ENCODE data around the gene DSTN. TPM values are rescaled to one million over a fixed set of nuclear protein-coding genes. Genes with fewer than 3 reads are reported as not detected.

Gene DSTN
- total and polyA plus RNA-seq, 2 of the 4 experiments (the other 2 are of a cell fraction), result 221 to 269 TPM

DNA sequence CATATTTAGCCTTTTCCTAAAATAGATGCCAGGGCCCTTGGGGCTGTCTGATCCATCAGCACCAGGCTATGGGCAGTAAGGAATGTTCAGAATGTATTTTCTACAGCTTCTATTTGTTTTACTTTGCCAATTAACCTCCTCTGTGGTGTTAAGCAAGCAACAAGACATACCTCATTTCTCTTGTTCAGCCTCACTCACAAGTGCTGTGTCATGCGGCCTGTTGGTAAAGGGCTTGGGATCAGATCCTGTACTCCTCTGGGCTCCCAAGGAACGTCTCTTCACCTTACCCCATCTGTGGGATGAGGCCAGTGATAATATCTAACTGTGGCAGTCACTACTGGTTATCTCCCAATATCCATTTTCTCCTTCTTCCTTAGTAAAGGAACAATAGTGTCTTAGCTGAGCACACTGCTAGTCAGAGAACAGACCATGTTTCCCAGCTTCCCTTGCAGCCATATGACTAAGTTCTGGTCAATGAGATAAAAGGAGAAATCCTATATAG, 7.0 kb upstream of the DSTN start:
- H4K8ac ChIP-seq (ENCODE audit: low read depth in 2 of 2, low read length in 2 of 2), result peak overlapping the region; percentile 0 to 83; a peak in 2 of 4 replicates
- peaks cover 9% of the 10 kb centered on the region for H3K4me1 ChIP-seq (ENCODE audit: control insufficient read depth, insufficient read depth, low read length)
- in situ Hi-C loops (cut with MboI; ENCODE audit: low sequenced_read_pairs), result no loop called here
- peak overlapping the region; percentile 58 for H3K27ac ChIP-seq (ENCODE audit: insufficient read depth, low read length)
- dilution Hi-C loops (cut with HindIII; ENCODE audit: low sequenced_read_pairs, unreplicated experiment), result no loop called here
- peak overlapping the region; percentile 60; the same call in 1 of the 2 replicates for H2BK20ac ChIP-seq (ENCODE audit: low read depth, low read length)
- H2BK15ac ChIP-seq (ENCODE audit: low read depth, low read length), result peak overlapping the region; percentile 17; the same call in 1 of the 3 replicates
- H3K14ac ChIP-seq (replicated peaks; ENCODE audit: low read depth, low read length), result peak overlapping the region; percentile 28; the same call in 1 of the 2 replicates
- no CpG with 5 or more reads among the region's 2 CpGs for WGBS, 2 experiments (ENCODE audit: extremely low coverage in 2 of 2, insufficient read length in 1 of 2)
- peaks cover 8% of the 10 kb centered on the region; the same call in 1 of the 2 replicates for H4K20me1 ChIP-seq (ENCODE audit: insufficient read depth, low read length)
- H2AFZ ChIP-seq (replicated peaks; ENCODE audit: low read length, poor library complexity), result peak overlapping the region; percentile 29
- DNase-seq (peak; percentile 62), ATAC-seq (ENCODE audit: low read depth) (peak; percentile 58)
- CTCF ChIA-PET, result no interaction called here
- POLR2A ChIA-PET (ENCODE audit: unreplicated experiment), result no interaction called here
- no peaks in the 10 kb centered on the region for H3K27me3 ChIP-seq (ENCODE audit: control insufficient read depth, insufficient read depth, low read length)
- H3K9me1 ChIP-seq (ENCODE audit: insufficient read depth, low read length), result peaks cover 11% of the 10 kb centered on the region
- no peak overlapping the region for H3K4me3 ChIP-seq (ENCODE audit: insufficient read depth, low read depth, low read length)
- H3K23ac ChIP-seq (ENCODE audit: low read depth, low read length), result peak overlapping the region; percentile 37; the same call in 1 of the 2 replicates
- peak overlapping the region; percentile 58; the same call in 1 of the 2 replicates for H3K18ac ChIP-seq (ENCODE audit: low read depth, low read length)
- no TSS peak for BruUV-seq (replicated peaks)
- no peak overlapping the region for H3K56ac ChIP-seq (ENCODE audit: extremely low read depth, insufficient read depth, low read length)
- H4K91ac ChIP-seq (ENCODE audit: insufficient read depth, low read depth, low read length), result peak overlapping the region; percentile 61
- no peak overlapping the region for H3K9ac ChIP-seq (ENCODE audit: low read depth, low read length)
- H2BK5ac ChIP-seq (ENCODE audit: low read depth, low read length, poor library complexity, severe bottlenecking), result peak overlapping the region; percentile 83
- peak overlapping the region; percentile 62; the same call in 1 of the 2 replicates for H4K5ac ChIP-seq (ENCODE audit: low read depth, low read length)
- H3K4ac ChIP-seq (ENCODE audit: low read depth, low read length), result peak overlapping the region; percentile 68
- intact Hi-C loops (cut with micrococcal nuclease), result no loop called here
- peaks cover under 1 to 21% of the 10 kb centered on the region in 2 experiments; a peak in 3 of 4 replicates for H3K79me1 ChIP-seq (ENCODE audit: low read depth in 1 of 2, low read length in 2 of 2)
- H2AK9ac ChIP-seq (replicated peaks; ENCODE audit: low read depth, low read length, poor library complexity), result no peak overlapping the region
- no peaks in the 10 kb centered on the region for H3K9me3 ChIP-seq (ENCODE audit: control insufficient read depth, insufficient read depth, low read length)
- peak overlapping the region; percentile 6; the same call in 1 of the 2 replicates for H2AK5ac ChIP-seq (ENCODE audit: low read depth, low read length)
- no peak overlapping the region for H3K4me2 ChIP-seq (ENCODE audit: low read depth, low read length)
- H3K36me3 ChIP-seq (ENCODE audit: control insufficient read depth, insufficient read depth, low read length), result no peaks in the 10 kb centered on the region
- TF ChIP-seq CHD1 (IDR thresholded peaks at IDR 0.05; ENCODE audit: low read depth, low read length) (no peak), POLR2A (IDR thresholded peaks at IDR 0.05; ENCODE audit: low read depth, low read length) (no peak), CEBPB (IDR thresholded peaks at IDR 0.05; ENCODE audit: low read depth, low read length) (peak; percentile 47), NFE2L2 (IDR thresholded peaks at IDR 0.05; ENCODE audit: low read depth, low read length) (peak; percentile 87), CTCF (conservative IDR thresholded peaks at IDR 0.05; ENCODE audit: low read depth, low read length) (no peak), FOS (IDR thresholded peaks at IDR 0.05; ENCODE audit: low read depth, low read length) (no peak), MAZ (IDR thresholded peaks at IDR 0.05; ENCODE audit: borderline replicate concordance, low read depth, low read length) (no peak), SMC3 (IDR thresholded peaks at IDR 0.05; ENCODE audit: low read depth, low read length) (no peak), MXI1 (IDR thresholded peaks at IDR 0.05; ENCODE audit: borderline replicate concordance, low read depth, low read length) (no peak), RFX5 (IDR thresholded peaks at IDR 0.05; ENCODE audit: low read depth, low read length) (no peak), RAD21 (IDR thresholded peaks at IDR 0.05; ENCODE audit: low read length) (no peak), MAFK (IDR thresholded peaks at IDR 0.05; ENCODE audit: low read depth, low read length) (no peak), BHLHE40 (IDR thresholded peaks at IDR 0.05; ENCODE audit: low read depth, low read length) (no peak)
- TF ChIP-seq, protein P1, sequence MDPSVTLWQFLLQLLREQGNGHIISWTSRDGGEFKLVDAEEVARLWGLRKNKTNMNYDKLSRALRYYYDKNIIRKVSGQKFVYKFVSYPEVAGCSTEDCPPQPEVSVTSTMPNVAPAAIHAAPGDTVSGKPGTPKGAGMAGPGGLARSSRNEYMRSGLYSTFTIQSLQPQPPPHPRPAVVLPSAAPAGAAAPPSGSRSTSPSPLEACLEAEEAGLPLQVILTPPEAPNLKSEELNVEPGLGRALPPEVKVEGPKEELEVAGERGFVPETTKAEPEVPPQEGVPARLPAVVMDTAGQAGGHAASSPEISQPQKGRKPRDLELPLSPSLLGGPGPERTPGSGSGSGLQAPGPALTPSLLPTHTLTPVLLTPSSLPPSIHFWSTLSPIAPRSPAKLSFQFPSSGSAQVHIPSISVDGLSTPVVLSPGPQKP (IDR thresholded peaks at IDR 0.05; ENCODE audit: borderline replicate concordance, low read depth, low read length), result no peak
- TF ChIP-seq, protein P2, sequence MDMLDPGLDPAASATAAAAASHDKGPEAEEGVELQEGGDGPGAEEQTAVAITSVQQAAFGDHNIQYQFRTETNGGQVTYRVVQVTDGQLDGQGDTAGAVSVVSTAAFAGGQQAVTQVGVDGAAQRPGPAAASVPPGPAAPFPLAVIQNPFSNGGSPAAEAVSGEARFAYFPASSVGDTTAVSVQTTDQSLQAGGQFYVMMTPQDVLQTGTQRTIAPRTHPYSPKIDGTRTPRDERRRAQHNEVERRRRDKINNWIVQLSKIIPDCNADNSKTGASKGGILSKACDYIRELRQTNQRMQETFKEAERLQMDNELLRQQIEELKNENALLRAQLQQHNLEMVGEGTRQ (IDR thresholded peaks at IDR 0.05; ENCODE audit: low read depth, low read length), result no peak
- H2BK120ac ChIP-seq (ENCODE audit: low read depth, low read length), result peak overlapping the region; percentile 87
